MM.1S (cell line): ENCODE data around the gene KIAA1549.

Experiments
- DNase-seq: peaks from one replicate; pipeline ENCODE4 v3.0.0-alpha.2; 2015
- H2AFZ ChIP-seq: fragments of 300-600 bp; sonication (generic); 2 replicates; pipeline ENCODE4 v1.6.0; 2016; ENCODE audit warnings: antibody characterized with exemption, low read length
- H3F3A ChIP-seq: fragments of 300-600 bp; sonication (generic); 2 replicates; pipeline ENCODE4 v1.6.1; 2016; ENCODE audit warnings: mild to moderate bottlenecking, antibody characterized with exemption, low read length, moderate library complexity, mixed read lengths; ENCODE audit not compliant: insufficient read depth
- H3K27ac ChIP-seq: fragments of 300-600 bp; sonication (generic); 2 replicates; pipeline ENCODE4 v1.5.1; 2016; ENCODE audit warnings: mild to moderate bottlenecking, low read length
- H3K27me3 ChIP-seq: fragments of 300-600 bp; sonication (generic); replicated peaks from 2 replicates; pipeline ENCODE4 v1.6.0; 2016; ENCODE audit warnings: low read length; ENCODE audit not compliant: insufficient read depth
- H3K36me3 ChIP-seq: fragments of 300-600 bp; sonication (generic); replicated peaks from 2 replicates; pipeline ENCODE4 v1.6.1; 2016; ENCODE audit warnings: mild to moderate bottlenecking, low read length, mixed read lengths; ENCODE audit not compliant: insufficient read depth
- H3K4me1 ChIP-seq: fragments of 300-600 bp; sonication (generic); 2 replicates; pipeline ENCODE4 v1.6.1; 2016; ENCODE audit warnings: low read length, mixed read lengths
- H3K4me2 ChIP-seq: fragments of 300-600 bp; sonication (generic); 2 replicates; pipeline ENCODE4 v1.6.0; 2016; ENCODE audit warnings: low read depth, low read length
- H3K4me3 ChIP-seq: fragments of 300-600 bp; sonication (generic); 2 replicates; pipeline ENCODE4 v1.5.1; 2016; ENCODE audit warnings: low read length, mixed read lengths
- H3K79me2 ChIP-seq: fragments of 300-600 bp; sonication (generic); 2 replicates; pipeline ENCODE4 v1.6.1; 2016; ENCODE audit warnings: mixed run types, low read length, mixed read lengths
- H3K9ac ChIP-seq: fragments of 300-600 bp; sonication (generic); 2 replicates; pipeline ENCODE4 v1.6.1; 2016; ENCODE audit warnings: low read length, mixed read lengths
- H3K9me2 ChIP-seq: fragments of 300-600 bp; sonication (generic); replicated peaks from 2 replicates; pipeline ENCODE4 v1.6.1; 2016; ENCODE audit warnings: mild to moderate bottlenecking, low read length, mixed read lengths; ENCODE audit not compliant: insufficient read depth
- H3K9me3 ChIP-seq: fragments of 300-600 bp; sonication (generic); replicated peaks from 2 replicates; pipeline ENCODE4 v1.6.1; 2016; ENCODE audit warnings: mild to moderate bottlenecking, low read length, mixed read lengths; ENCODE audit not compliant: insufficient read depth
- H4K20me1 ChIP-seq: fragments of 300-600 bp; sonication (generic); 2 replicates; pipeline ENCODE4 v1.6.1; 2016; ENCODE audit warnings: mild to moderate bottlenecking, low read length, moderate library complexity, mixed read lengths; ENCODE audit not compliant: insufficient read depth
- EZH2 ChIP-seq: fragments of 300-600 bp; sonication (generic); optimal IDR thresholded peaks from 2 replicates; pipeline ENCODE3; 2017; ENCODE audit warnings: low read depth, mild to moderate bottlenecking, antibody characterized with exemption, low read length, mixed read lengths
- EZH2phosphoT487 ChIP-seq: fragments of 300-600 bp; sonication (generic); IDR thresholded peaks from 2 replicates; pipeline ENCODE4 v1.6.1; 2018; ENCODE audit warnings: antibody characterized with exemption, low read length
- TF ChIP-seq, protein P1 (sequence below): fragments of 300-600 bp; sonication (generic); IDR thresholded peaks from 2 replicates; pipeline ENCODE4 v1.5.1; 2016; ENCODE audit warnings: antibody characterized with exemption, low read length, mixed read lengths

KIAA1549 gene

DNA sequence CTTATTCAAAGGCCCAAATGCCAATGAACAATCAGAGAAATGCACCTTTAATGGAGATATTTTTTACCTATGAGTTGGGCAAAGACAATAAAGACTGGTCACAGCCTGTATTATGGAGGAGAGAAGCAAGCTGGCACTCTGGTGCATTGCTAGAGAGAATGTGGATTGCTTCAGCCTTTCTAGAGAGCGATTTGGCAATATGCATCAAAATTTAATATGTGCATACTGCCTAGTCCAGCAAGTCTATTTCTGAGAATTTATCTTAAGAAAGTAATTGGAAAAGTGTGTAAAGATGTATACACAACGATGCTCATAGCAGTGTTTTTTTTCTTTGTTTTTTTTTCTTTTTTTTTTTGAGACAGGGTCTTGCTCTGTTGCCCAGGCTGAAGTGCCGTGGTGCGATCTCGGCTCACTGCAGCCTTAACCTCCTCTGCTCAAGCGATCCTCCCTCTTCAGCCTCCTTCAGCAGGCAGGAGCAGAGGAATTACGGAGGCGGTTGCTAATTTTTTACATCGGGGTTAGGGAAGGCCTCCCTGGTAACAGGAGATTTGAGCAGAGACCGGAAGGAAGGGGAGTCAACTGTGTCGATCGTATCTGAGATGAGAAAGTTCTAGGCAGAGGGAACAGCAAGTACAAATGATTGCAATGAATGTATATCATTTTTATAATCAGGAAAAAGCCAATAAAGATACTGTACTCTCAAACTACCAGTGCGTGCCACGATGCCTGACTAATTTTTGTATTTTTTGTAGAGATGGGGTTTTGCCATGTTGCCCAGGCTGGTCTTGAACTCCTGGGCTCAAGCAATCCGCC lies 16.4 kb downstream of the KIAA1549 start:
- DNase-seq = no peak
- Histone ChIP-seq H3K4me3 (no peak overlapping the region), H3K4me2 (no peak overlapping the region), H3K27me3 (no peaks in the 10 kb centered on the region), H2AFZ (no peak overlapping the region), H3K9ac (no peak overlapping the region), H3F3A (no peaks in the 10 kb centered on the region), H3K9me2 (no peaks in the 10 kb centered on the region), H3K4me1 (no peaks in the 10 kb centered on the region), H3K79me2 (no peaks in the 10 kb centered on the region), H4K20me1 (no peaks in the 10 kb centered on the region), H3K9me3 (no peaks in the 10 kb centered on the region), H3K36me3 (no peaks in the 10 kb centered on the region), H3K27ac (no peak overlapping the region)
- TF ChIP-seq EZH2phosphoT487 (no peak), EZH2 (no peak)
- TF ChIP-seq, protein P1, sequence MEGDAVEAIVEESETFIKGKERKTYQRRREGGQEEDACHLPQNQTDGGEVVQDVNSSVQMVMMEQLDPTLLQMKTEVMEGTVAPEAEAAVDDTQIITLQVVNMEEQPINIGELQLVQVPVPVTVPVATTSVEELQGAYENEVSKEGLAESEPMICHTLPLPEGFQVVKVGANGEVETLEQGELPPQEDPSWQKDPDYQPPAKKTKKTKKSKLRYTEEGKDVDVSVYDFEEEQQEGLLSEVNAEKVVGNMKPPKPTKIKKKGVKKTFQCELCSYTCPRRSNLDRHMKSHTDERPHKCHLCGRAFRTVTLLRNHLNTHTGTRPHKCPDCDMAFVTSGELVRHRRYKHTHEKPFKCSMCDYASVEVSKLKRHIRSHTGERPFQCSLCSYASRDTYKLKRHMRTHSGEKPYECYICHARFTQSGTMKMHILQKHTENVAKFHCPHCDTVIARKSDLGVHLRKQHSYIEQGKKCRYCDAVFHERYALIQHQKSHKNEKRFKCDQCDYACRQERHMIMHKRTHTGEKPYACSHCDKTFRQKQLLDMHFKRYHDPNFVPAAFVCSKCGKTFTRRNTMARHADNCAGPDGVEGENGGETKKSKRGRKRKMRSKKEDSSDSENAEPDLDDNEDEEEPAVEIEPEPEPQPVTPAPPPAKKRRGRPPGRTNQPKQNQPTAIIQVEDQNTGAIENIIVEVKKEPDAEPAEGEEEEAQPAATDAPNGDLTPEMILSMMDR = no peak

DNA sequence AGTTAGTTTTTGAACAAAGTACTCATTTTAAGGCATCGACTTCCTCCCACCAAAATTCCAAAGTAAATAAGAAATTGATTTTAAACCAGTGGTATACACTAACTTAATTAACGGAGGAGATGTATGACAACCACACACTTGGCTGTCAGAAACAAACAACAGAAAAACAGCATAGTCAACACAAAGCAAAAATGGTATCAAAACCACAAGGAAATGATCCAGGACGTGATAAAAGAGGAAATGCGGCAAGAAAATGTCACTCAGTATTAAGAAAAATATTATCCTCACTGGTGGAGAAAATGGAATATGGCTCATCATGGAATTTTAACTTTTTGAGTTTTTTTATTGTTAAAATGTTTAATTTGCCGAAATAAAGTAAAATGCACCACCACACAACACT lies 17.5 kb downstream of the KIAA1549 start:
- no peak overlapping the region for H3K4me3 ChIP-seq
- H3K4me1 ChIP-seq = no peaks in the 10 kb centered on the region
- H3K79me2 ChIP-seq = no peaks in the 10 kb centered on the region
- H3K36me3 ChIP-seq = no peaks in the 10 kb centered on the region
- DNase-seq = no peak
- no peaks in the 10 kb centered on the region for H3K9me3 ChIP-seq
- H3K9me2 ChIP-seq = no peaks in the 10 kb centered on the region
- no peak overlapping the region for H3K27ac ChIP-seq
- no peaks in the 10 kb centered on the region for H3K27me3 ChIP-seq
- no peak overlapping the region for H3K4me2 ChIP-seq
- H2AFZ ChIP-seq = no peak overlapping the region
- H3K9ac ChIP-seq = no peak overlapping the region
- H4K20me1 ChIP-seq = no peaks in the 10 kb centered on the region
- no peaks in the 10 kb centered on the region for H3F3A ChIP-seq
- TF ChIP-seq, protein P1 = no peak
- TF ChIP-seq EZH2 = no peak
- TF ChIP-seq EZH2phosphoT487 = no peak

DNA sequence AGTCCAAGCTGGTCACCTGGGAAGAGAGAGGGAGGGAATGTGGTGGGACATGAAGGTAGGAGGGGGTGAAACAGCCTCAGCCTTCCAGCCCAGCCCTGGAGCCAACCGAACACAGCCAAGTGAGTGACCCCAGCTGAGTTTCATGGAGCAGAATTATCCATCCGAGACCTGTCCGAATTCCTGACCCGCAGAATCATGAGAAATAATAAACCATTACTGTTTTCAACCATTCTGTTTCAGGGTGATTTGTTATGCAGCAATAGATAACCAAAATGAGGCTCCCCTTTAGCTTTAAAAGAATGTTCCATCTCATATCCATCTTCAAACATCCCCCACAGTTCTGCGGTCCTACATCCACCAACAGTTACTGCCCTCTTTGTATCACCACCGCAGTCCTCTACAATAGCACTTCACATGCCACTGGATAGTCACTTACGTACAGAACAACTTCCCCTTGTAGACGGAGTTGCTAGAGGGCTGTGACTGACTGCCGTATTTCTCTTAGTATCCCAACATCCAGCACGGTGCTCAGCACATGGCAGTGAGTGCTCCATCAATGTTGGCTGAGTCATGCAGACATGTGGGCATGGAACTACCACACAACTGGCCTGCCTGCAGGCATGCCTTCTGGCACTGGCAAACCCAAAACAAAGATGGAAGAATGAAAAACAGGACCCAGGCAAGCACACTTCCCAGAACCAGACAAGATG lies 18.5 kb downstream of the KIAA1549 start:
- Histone ChIP-seq H3F3A (no peaks in the 10 kb centered on the region), H3K27ac (no peak overlapping the region), H3K4me2 (no peak overlapping the region), H3K4me1 (no peaks in the 10 kb centered on the region), H3K9me2 (no peaks in the 10 kb centered on the region), H3K36me3 (no peaks in the 10 kb centered on the region), H3K9ac (no peak overlapping the region), H3K9me3 (no peaks in the 10 kb centered on the region), H2AFZ (no peak overlapping the region), H3K4me3 (no peak overlapping the region), H4K20me1 (no peaks in the 10 kb centered on the region), H3K27me3 (no peaks in the 10 kb centered on the region), H3K79me2 (no peaks in the 10 kb centered on the region)
- no peak for TF ChIP-seq EZH2phosphoT487
- TF ChIP-seq EZH2 = no peak
- TF ChIP-seq, protein P1 = no peak
- DNase-seq = no peak
